GM19463 (cell line): Measurements from ENCODE around the gene NHEJ1.

Experiments
- ATAC-seq: cut with Tn5 transposase; IDR thresholded peaks from one replicate; pipeline ENCODE4 v1.9.1; 2021; ENCODE audit warnings: mild to moderate bottlenecking, moderate library complexity; ENCODE audit not compliant: unreplicated experiment

Gene NHEJ1

DNA sequence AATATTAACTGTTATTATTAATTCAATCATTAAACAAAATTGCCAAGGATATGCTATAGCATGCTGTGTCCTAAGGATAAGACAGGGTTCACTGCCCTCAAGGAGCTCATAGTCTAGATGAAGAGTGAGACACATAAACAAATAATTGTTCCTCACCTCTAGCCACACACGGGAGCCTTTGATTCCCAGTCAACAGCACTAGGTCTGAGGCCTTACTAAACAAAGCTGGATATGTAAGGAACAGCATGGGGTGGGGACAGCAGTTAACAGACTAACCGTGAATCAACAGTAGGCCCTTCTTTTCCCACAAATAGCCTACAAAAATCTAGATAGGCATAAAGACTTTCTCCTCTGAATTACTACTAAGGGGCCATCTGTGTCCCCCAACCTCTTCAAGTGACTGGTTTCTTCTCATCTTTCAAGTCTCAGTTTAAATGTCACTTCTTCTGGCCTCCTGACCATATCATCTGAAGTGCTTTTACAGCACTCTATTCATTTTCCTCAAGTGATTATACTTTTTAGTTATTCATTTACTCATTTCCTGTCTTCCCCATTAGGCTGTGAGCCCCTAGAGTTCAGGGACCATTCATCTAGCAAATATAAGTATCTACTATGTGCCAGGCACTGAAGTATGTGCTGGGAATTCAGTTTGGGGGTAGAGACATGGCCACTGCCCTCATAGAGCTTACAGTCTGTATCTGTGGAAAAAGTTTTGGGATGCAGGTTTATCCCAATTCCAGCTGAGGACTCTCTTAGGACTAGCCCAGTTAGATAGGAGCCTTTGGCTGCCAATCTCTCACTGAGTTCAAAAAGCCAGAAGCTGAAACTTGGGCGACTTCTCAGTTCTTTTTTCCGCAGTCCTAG is 69.9 kb downstream of the NHEJ1 start:
- ATAC-seq, result no peak

DNA sequence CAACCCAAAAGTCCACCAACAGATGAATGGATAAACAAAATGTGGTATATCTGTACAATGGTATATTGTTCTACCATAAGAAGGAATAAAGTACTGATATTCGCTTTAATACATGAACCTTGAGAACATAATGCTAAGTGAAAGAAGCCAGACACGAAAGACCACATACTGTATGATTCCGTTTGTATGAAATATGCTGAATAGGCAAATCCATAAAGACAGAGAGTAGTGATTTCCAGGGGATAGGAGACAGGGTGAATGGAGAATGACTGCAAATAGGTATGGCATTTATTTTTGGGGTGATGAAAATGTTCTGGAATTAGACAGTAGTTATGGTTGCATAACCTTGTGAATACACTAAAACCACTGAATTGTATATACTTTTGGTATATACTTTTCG is 71.3 kb downstream of the NHEJ1 start:
- no peak for ATAC-seq

GRCh38 chr2:219087848-219088247 is 72.8 kb downstream of the NHEJ1 start:
- no peak for ATAC-seq

DNA sequence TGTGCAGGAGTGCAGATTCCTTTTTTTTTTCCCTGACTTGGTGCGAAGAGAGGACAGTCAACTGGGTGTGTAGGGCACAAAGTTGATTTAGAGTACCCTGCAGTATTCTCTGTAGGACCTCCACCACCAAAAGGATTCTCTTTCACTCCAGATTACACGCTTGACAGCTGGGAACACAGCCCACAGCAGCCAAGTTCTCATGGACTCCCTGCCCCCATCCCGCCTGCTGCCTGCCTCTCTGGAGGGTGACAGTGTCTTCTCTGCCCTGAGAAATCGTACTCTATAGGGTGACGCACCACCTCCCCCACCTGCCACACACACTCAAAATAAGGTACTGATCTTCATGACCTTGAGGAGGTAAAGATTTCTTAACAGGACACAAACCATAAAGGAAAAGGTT is 73.3 kb downstream of the NHEJ1 start:
- no peak for ATAC-seq

DNA sequence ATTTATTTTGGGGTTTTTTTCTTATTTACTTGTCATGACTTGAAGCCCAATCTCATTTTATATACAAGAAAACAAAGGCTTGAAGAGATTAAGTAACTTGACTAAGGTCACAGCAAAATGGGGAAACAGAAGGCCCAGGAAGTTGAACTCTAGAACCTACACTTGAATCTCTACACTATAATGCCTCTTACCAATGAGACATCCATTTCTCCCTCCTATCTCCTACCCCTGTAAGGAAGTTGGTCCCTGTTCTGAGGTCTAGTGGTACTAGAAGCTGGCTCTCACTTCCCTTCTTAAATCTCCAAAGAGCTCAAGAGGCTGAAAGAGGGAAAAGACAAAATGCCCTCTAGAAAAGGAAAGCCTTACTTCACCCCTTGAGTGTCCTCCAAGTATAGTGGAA is 74.4 kb downstream of the NHEJ1 start:
- no peak for ATAC-seq

DNA sequence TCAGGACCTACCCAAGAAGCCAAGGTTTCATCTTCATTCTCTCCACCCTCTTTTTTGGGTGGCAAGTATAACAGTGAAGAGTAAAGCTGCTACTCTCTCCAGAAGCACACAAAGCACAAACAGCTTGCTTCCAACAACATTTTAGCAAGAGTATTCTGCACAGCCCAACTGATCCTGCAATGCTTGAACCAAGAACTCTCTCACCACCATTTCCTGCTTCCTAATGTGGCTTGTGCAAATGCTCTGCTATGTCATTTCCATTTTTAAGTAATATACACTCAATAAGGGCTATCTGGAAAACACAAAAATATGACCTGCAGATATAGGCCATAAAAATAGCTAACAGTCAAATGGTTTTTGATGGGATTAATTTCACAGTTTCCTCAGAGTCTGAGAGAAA is 75.8 kb downstream of the NHEJ1 start:
- no peak for ATAC-seq

- no peak for ATAC-seq
These were observed 78.2 kb downstream of the NHEJ1 start for GRCh38 chr2:219082332-219082958.

DNA sequence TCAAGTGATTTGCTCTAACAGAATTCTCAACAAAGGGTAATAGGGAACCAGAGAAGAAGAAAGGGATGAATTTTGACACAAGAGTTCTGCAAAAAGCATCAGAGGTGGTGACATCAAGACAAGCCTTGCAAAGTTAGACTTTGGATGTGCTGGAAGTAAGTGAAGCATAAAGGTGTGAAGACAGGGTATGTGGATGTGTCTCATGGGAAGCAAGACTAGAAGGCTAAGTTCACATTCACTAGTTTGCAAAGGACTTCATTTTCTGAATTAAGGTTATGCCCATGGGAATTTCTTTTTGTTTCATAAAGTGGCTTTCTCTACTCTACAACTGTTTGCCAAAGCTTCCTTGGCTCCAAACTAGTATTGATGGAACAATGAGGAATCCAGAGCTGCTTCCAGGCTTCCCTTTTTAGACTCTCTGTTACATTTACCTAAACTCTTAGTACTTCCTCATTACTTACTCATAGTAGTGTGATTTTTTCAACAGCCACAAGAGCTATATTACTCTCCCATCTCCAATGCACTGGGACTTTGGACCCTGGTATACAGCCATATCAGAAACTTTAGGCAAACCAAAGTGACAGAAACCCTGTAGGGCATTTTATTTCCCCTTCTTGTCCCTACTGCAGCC is 78.8 kb downstream of the NHEJ1 start:
- ATAC-seq, result no peak

GRCh38 chr2:219081096-219081495 is 79.5 kb downstream of the NHEJ1 start:
- ATAC-seq, result no peak

- ATAC-seq, result no peak
These were observed 81.2 kb downstream of the NHEJ1 start for GRCh38 chr2:219079417-219079816.

DNA sequence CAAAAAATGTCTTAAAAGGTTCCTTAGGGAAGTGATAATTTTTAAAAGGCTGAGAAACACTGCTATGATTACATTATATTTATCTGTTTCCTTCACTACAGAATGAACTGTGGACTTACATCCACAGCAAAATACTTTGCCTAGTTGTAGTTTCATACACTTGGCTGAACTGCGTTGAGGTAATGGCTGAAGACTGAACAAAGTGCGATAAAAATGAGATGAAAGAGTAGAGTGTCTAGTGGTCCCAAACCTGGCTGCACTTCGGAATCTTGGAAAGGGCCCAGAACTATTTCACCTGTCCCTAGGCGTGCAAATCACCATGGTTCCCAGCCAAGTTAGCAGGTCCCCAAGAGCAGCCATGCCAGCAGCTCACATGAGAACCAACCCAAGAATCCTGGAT is 81.7 kb downstream of the NHEJ1 start:
- ATAC-seq, result no peak

DNA sequence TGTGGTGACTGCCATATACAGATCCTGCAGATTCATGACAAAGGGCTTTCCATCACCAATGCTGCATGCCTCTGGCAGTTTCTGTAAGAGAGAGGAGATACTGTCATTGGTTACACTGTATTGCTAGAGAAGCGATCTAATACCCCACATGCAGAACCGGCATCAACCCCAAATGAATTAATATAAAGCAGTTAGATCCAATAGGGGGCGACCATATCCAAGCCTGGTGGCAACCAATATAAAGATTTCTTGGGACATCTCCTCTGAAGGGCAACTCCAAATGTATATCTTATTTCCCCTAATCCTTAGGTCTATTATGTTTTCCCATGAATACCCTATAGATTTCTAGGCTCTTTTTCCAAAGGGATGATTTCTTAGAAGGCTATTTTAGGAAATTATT is 82.5 kb downstream of the NHEJ1 start:
- ATAC-seq, result no peak

GRCh38 chr2:219076253-219076652 is 84.4 kb downstream of the NHEJ1 start:
- no peak for ATAC-seq

DNA sequence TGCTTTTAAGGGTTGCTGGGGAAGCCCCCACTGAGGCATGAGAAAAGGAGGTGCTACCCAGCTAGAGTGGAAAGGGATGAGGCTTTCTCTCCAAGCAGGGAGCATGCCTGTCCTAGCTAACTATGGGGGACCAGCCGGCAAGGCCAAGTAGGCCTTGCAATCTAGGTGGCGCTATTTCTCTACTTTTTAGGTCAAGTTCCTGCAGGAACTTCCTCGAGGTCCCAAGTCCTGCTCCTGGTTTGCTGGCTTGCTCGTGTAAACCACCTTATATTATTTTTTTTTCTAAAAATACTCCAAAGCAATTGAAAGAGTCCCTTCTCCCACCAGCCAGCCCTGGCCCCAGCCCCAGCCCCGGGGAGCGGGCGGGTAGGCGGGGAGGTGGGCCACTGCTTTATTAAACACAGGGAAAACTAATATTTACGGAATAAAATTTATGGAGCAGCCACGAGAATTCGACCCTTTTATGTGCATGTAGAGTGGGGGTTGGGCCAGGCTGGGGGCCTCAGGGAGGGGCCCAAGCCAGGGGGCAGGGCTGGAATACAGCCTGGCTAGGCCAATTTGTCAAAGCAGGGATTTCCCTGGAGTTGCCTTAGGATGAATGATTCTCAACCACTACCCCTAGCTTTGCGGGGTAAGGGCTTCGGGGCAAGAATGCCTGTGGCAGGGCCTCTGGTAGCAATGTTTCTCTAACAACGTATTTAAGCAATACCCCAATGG is 87.0 kb downstream of the NHEJ1 start:
- no peak for ATAC-seq

GRCh38 chr2:219072741-219073250 is 87.8 kb downstream of the NHEJ1 start:
- ATAC-seq, result no peak

DNA sequence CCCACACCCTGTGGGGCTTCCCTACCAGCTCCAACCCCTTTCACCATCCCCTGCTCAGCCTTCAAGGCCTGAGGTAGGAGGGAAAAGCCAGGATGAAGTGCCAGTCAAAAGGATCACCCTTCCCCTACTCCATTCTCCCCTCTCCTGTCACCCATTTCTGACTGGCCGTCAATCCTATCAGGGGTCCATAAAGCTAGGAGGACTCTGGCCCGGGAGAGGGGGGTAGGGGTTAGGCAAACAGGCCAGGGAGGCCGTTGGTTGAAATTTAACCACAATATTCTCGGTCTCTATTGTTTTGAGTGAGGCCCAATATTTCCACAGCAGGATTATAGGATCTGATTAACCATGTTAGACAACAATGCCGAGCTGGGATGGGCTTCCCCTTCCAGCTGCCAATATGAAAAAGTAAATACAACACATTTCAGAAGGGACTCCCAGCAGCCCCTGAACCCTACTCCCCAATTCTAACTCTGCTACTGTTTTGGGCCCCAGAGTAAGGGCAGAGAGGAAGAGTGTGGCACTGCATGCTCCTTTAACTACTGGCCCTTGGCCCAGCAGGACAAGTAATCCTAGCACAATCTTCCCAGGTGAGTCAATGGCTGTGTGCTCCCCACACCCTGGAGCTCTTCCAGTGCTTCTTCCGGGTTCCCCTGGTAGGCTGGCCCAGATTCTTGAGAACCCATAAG is 89.3 kb downstream of the NHEJ1 start:
- no peak for ATAC-seq

- no peak for ATAC-seq
These were observed 95.1 kb downstream of the NHEJ1 start for GRCh38 chr2:219065484-219065883.

GRCh38 chr2:219062081-219062480 is 98.5 kb downstream of the NHEJ1 start:
- no peak for ATAC-seq

DNA sequence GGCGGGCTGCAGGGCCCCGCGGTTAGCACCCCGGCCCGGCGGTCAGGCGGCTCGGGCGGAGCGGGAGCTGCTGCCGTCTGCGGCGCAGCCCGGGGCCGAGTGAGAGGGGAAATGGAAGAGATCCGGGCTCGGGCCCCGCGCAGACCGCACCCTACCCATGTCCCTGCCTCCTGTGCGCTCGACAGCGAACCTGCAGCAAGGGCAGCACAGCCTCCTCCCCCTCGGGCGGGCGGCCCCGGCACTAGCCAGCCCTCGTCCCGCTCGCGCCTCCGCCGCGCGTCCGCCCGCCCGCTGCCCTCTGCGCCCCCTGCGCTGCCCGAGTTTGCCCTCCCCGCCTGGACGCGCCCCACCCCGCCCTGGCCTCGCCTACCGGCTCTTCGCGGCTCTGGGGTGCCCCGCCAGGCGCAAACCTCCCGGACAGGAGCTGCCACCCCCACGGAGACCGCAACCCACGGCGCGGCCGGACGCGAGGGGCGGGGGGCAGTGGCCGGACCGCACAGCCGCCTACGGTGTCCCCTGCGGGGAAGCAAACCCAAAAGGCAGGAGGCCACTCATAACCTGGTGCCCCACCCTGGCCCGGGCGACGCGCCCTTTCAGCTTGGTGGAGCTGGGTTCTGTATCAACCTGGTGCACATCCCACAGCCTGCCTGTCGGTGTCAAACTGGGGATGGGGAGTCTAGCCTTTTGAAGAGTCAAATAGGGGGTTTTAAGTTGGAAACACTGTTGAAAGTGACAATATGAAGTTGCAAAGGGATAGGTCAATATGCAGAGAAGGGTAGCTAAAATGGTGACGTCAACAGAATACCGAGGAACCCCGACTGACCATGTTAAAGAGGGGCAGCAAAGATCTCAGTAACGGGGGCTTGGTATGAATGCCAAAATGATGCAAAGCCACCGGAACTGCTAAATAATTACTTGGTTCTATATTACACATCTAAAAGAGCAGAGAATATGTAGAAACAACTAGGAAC is 99.5 kb downstream of the NHEJ1 start, which contains the start of gene IHH:
TSS of gene IHH (minus strand) at position 101 of the 971 bp plus-strand sequence. CDS start 454 bp downstream, outside the sequence.
- no peak for ATAC-seq
